Fibroblast of skin of right biceps (primary cell): Measurements from ENCODE around the gene GBF1.
A peak's percentile ranks its signal among the peaks of the same experiment; 100 is the strongest.
"Not testable (repeated sequence)": the region's sequence is repeated elsewhere in the genome, so short reads cannot be mapped to it uniquely, and the experiment has no call there.

Source experiments
- DNase-seq: peaks from one replicate; pipeline ENCODE4 v3.0.0-alpha.2; 2013

GBF1 gene

GRCh38 chr10:102245082-102245931 lies at the start of gene GBF1:
GBF1 (plus strand) TSS chr10:102245532; CDS start chr10:102258939, 13,407 bp downstream.
- peak; percentile 100 for DNase-seq

- no peak for DNase-seq
Measured at GRCh38 chr10:102196893-102197292, 48.4 kb upstream of the GBF1 start.

- DNase-seq = no peak
Measured at GRCh38 chr10:102198027-102198426, 47.3 kb upstream of the GBF1 start.

GRCh38 chr10:102200751-102201640 lies 44.3 kb upstream of the GBF1 start:
- DNase-seq = no peak

- DNase-seq = no peak
Measured at GRCh38 chr10:102202386-102202785, 42.9 kb upstream of the GBF1 start.

- DNase-seq = no peak
Measured at GRCh38 chr10:102208311-102209035, 36.9 kb upstream of the GBF1 start.

GRCh38 chr10:102211615-102212299 lies 33.6 kb upstream of the GBF1 start:
- no peak for DNase-seq

GRCh38 chr10:102213599-102213998 lies 31.7 kb upstream of the GBF1 start:
- DNase-seq = not testable (repeated sequence)

GRCh38 chr10:102219370-102219769 lies 26.0 kb upstream of the GBF1 start:
- no peak for DNase-seq

GRCh38 chr10:102220612-102221011 lies 24.7 kb upstream of the GBF1 start:
- DNase-seq = no peak

- no peak for DNase-seq
Measured at GRCh38 chr10:102222797-102223196, 22.5 kb upstream of the GBF1 start.

- DNase-seq = peak; percentile 93
Measured at GRCh38 chr10:102225646-102226541, 19.4 kb upstream of the GBF1 start, which contains the start of gene ELOVL3. ELOVL3 (plus strand) TSS chr10:102226299; CDS start chr10:102226549, 250 bp downstream.

GRCh38 chr10:102226542-102226870 lies 18.8 kb upstream of the GBF1 start:
- DNase-seq = no peak

GRCh38 chr10:102227050-102227449 lies 18.3 kb upstream of the GBF1 start:
- peak; percentile 51 for DNase-seq

GRCh38 chr10:102229810-102230263 lies 15.5 kb upstream of the GBF1 start:
- peak; percentile 63 for DNase-seq

- DNase-seq = peak; percentile 57
Measured at GRCh38 chr10:102230264-102230860, 15.0 kb upstream of the GBF1 start.

- DNase-seq = no peak
Measured at GRCh38 chr10:102230861-102231356, 14.4 kb upstream of the GBF1 start.

- DNase-seq = peak; percentile 31
Measured at GRCh38 chr10:102231357-102232318, 13.7 kb upstream of the GBF1 start.

- DNase-seq = no peak
Measured at GRCh38 chr10:102233997-102234396, 11.3 kb upstream of the GBF1 start.
